K562 (cell line): ENCODE results near the gene INHBE. TPM values are rescaled to one million over a fixed set of nuclear protein-coding genes. Genes with fewer than 3 reads are reported as not detected.

Experiments used
- ATAC-seq: fragments of 200-7000 bp; cut with Tn5 transposase; 3 replicates; pipeline ENCODE4 v1.9.1; 2020; ENCODE audit warnings: moderate library complexity
- BruUV-seq: library from RNA; stranded (reverse); fragments of 400-500 nt; replicated peaks from 2 replicates; lab custom pipeline; 2021; lab: Mats Ljungman, UMichigan
- CTCF ChIA-PET: fragments of 300-600 bp; formaldehyde crosslinking; extraction: SDS; loops from one replicate; lab custom pipeline; 2021; ENCODE audit warnings: low intra/inter-chr PET ratio; lab: Yijun Ruan, JAX
- POLR2A ChIA-PET: fragments of 300-600, 350-650 bp; sonication (Branson Sonifier 250); formaldehyde crosslinking; extraction: SDS; loops from one replicate; lab custom pipeline; 2021; ENCODE audit warnings: antibody characterized with exemption, inconsistent platforms; lab: Yijun Ruan, JAX
- DNase-seq, 4 experiments: peaks; one replicate each; pipeline versions ENCODE4 v3.0.0 to v3.0.0-alpha.2; 2011 to 2018; ENCODE audit warnings: low spot score in 3 of 4, mixed read lengths in 3 of 4; ENCODE audit errors: extremely low read depth in 1 of 4
- FAIRE-seq: peaks from 2 replicates; lab custom pipeline; 2011; peaks lifted over from hg19 to GRCh38; lab: Jason Lieb, UNC
- H2AFZ ChIP-seq: 2 replicates; pipeline ENCODE4 v1.6.0; 2011; ENCODE audit warnings: low read depth, low read length, control low read depth, inconsistent platforms
- H3K27ac ChIP-seq: fragments of 200-600 bp; 3 replicates; pipeline ENCODE4 v1.8.0; 2011; ENCODE audit warnings: low read depth, mild to moderate bottlenecking, control low read depth, inconsistent platforms, low read length, moderate library complexity, mixed read lengths; ENCODE audit errors: extremely low read depth
- H3K27me3 ChIP-seq, 2 experiments: fragments of 300-600 bp in 1 of 2; 2 replicates in 1 of 2; 3 replicates in 1 of 2; pipeline versions ENCODE4 v1.6.0 to v1.8.0; 2011; ENCODE audit warnings: inconsistent platforms in 2 of 2, low read length in 2 of 2, mild to moderate bottlenecking in 1 of 2, mixed read lengths in 1 of 2, moderate library complexity in 1 of 2; ENCODE audit not compliant: control insufficient read depth in 2 of 2, insufficient read depth in 2 of 2
- H3K36me3 ChIP-seq: fragments of 300-600 bp; 3 replicates; pipeline ENCODE4 v1.8.0; 2011; ENCODE audit warnings: mild to moderate bottlenecking, low read length, inconsistent platforms; ENCODE audit not compliant: control insufficient read depth, insufficient read depth
- H3K4me1 ChIP-seq, 2 experiments: fragments of 200-600 bp in 1 of 2; replicated peaks in 1 of 2; 2 replicates in 1 of 2; 3 replicates in 1 of 2; pipeline versions ENCODE4 v1.5.1 to v1.8.0; 2011; ENCODE audit warnings: inconsistent platforms in 2 of 2, low read length in 2 of 2, mild to moderate bottlenecking in 1 of 2, mixed read lengths in 1 of 2, moderate library complexity in 1 of 2; ENCODE audit not compliant: control insufficient read depth in 2 of 2, insufficient read depth in 2 of 2
- H3K4me2 ChIP-seq: 2 replicates; pipeline ENCODE4 v1.6.1; 2011; ENCODE audit warnings: low read length, control low read depth, inconsistent platforms, mixed read lengths; ENCODE audit not compliant: insufficient read depth
- H3K4me3 ChIP-seq: fragments of 200-600 bp; sonication (generic), shearing (Covaris generic); 2 replicates; pipeline ENCODE4 v1.5.1; 2016; ENCODE audit warnings: control low read depth, inconsistent platforms
- H3K79me2 ChIP-seq: fragments of 200-600 bp; 3 replicates; pipeline ENCODE4 v1.8.0; 2011; ENCODE audit warnings: low read length, inconsistent platforms; ENCODE audit not compliant: control insufficient read depth, insufficient read depth
- H3K9ac ChIP-seq, 2 experiments: 2 replicates each; pipeline versions ENCODE4 v1.6.0 to v1.6.1; 2011; ENCODE audit warnings: low read depth in 2 of 2, low read length in 2 of 2, control low read depth in 1 of 2, inconsistent platforms in 1 of 2, mild to moderate bottlenecking in 1 of 2, mixed read lengths in 1 of 2; ENCODE audit not compliant: insufficient read depth in 1 of 2
- H3K9me1 ChIP-seq: one replicate; pipeline ENCODE4 v1.6.0; 2011; ENCODE audit warnings: inconsistent platforms, mild to moderate bottlenecking, low read length, moderate library complexity; ENCODE audit not compliant: control insufficient read depth, insufficient read depth
- H3K9me3 ChIP-seq: replicated peaks from 2 replicates; pipeline ENCODE4 v1.5.1; 2011; ENCODE audit warnings: low read depth, low read length, inconsistent platforms; ENCODE audit not compliant: control insufficient read depth, insufficient read depth
- H4K20me1 ChIP-seq: replicated peaks from 2 replicates; pipeline ENCODE4 v1.6.1; 2011; ENCODE audit warnings: low read length, inconsistent platforms, mixed read lengths; ENCODE audit not compliant: control insufficient read depth, insufficient read depth
- CREM ChIP-seq: IDR thresholded peaks from 2 replicates; pipeline ENCODE4 v1.6.1; 2014; ENCODE audit warnings: antibody characterized with exemption, low read depth
- CTBP1 ChIP-seq: fragments of 450-650 bp; IDR thresholded peaks from 2 replicates; pipeline ENCODE4 v1.6.1; 2016; ENCODE audit warnings: borderline replicate concordance
- DDX20 ChIP-seq: fragments of 450-650 bp; IDR thresholded peaks from 2 replicates; pipeline ENCODE4 v1.6.1; 2016; ENCODE audit warnings: missing genetic modification characterization, low read depth, mild to moderate bottlenecking, missing compliant biosample characterization, moderate library complexity
- ELF1 ChIP-seq: fragments of 200-800 bp; sonication (Bioruptor generic); IDR thresholded peaks from 2 replicates; pipeline ENCODE4 v1.6.1; 2016; ENCODE audit warnings: missing genetic modification characterization, missing compliant biosample characterization
- HINFP ChIP-seq: fragments of 450-650 bp; conservative IDR thresholded peaks from 2 replicates; pipeline ENCODE4 v1.6.1; 2016; ENCODE audit warnings: missing genetic modification characterization, low read depth, mild to moderate bottlenecking, control low read depth, missing compliant biosample characterization
- JUND ChIP-seq, 2 experiments: IDR thresholded peaks; 2 replicates in 1 of 2; 3 replicates in 1 of 2; pipeline ENCODE4 v1.6.1; 2011; ENCODE audit warnings: borderline replicate concordance in 2 of 2, low read depth in 2 of 2, low read length in 2 of 2, improper control_type of control experiment in 1 of 2, missing biosample characterization in 1 of 2, missing genetic modification characterization in 1 of 2, missing genetic modification reagents in 1 of 2
- NONO ChIP-seq, 2 experiments: fragments of 200-400 bp in 1 of 2; fragments of 450-650 bp in 1 of 2; formaldehyde crosslinking in 1 of 2; IDR thresholded peaks; 2 replicates each; pipeline ENCODE4 v1.6.1; 2017; ENCODE audit warnings: low read depth in 2 of 2, mild to moderate bottlenecking in 2 of 2, moderate library complexity in 2 of 2, low read length in 1 of 2
- POLR3G ChIP-seq: IDR thresholded peaks from 2 replicates; pipeline ENCODE4 v1.6.1; 2011; ENCODE audit not compliant: insufficient read length, insufficient replicate concordance; ENCODE audit errors: extremely low read depth
- PRMT5 ChIP-seq: sonication (generic); formaldehyde crosslinking; IDR thresholded peaks from 2 replicates; pipeline ENCODE4 v1.5.0; 2020; ENCODE audit warnings: missing genetic modification reagents
- RFX7 ChIP-seq: fragments of 250-450 bp; sonication (Bioruptor Pico); IDR thresholded peaks from 2 replicates; pipeline ENCODE4 v1.5.1; 2021; ENCODE audit warnings: mild to moderate bottlenecking
- TCFL5 ChIP-seq: fragments of 250-450 bp; sonication (Bioruptor Pico); conservative IDR thresholded peaks from 2 replicates; pipeline ENCODE4 v1.6.1; 2021; ENCODE audit warnings: mild to moderate bottlenecking, moderate library complexity, matching md5 sums
- XRCC3 ChIP-seq: fragments of 450-650 bp; IDR thresholded peaks from 2 replicates; pipeline ENCODE4 v1.6.1; 2017; ENCODE audit warnings: mild to moderate bottlenecking, moderate library complexity
- ZBTB1 ChIP-seq: sonication (generic); formaldehyde crosslinking; IDR thresholded peaks from 2 replicates; pipeline ENCODE4 v1.8.1; 2023; ENCODE audit warnings: missing genetic modification reagents, low read depth, mild to moderate bottlenecking, borderline replicate concordance
- ZBTB43 ChIP-seq: sonication (generic); formaldehyde crosslinking; IDR thresholded peaks from 2 replicates; pipeline ENCODE4 v1.8.0; 2023; ENCODE audit warnings: mild to moderate bottlenecking, missing genetic modification reagents
- ZNF512 ChIP-seq: IDR thresholded peaks from 2 replicates; pipeline ENCODE4 v1.6.1; 2016; ENCODE audit warnings: missing genetic modification characterization, missing compliant biosample characterization
- WGBS: fragments of 100-300 bp; shearing (Covaris generic); methylation state at CpG from one replicate; pipeline ENCODE4 v1.1.6; 2016; ENCODE audit warnings: low coverage, mixed read lengths; ENCODE audit not compliant: insufficient coverage; ENCODE audit errors: missing lambda C conversion rate; 5-methylcytosine and 5-hydroxymethylcytosine counted together
- in situ Hi-C: fragments of 300-500 bp; cut with MboI; formaldehyde crosslinking; loops from 4 replicates; pipeline ENCODE4 v1.15.0; 2018; ENCODE audit warnings: inconsistent platforms, mixed read lengths
- intact Hi-C: fragments of 100-400 bp; cut with micrococcal nuclease; formaldehyde crosslinking; loops from 2 replicates; pipeline ENCODE4 v1.14.2; 2022
- polyA plus RNA-seq, 8 experiments: library from polyadenylated mRNA; depleted of rRNA in 4 of 8; stranded (reverse) in 5 of 8; unstranded in 3 of 8; fragments of >200 nt; fragmentation: Nextera tagmentation in 2 of 8; fragmentation: Illumina TruSeq in 1 of 8; extraction: Ambion mirVana in 2 of 8; extraction: Trizol in 1 of 8; gene quantifications; 2 replicates each; pipeline versions ENCODE4 v1.2.1 to v1.2.3, GENCODE V29; 2011 to 2014; ENCODE audit warnings: inconsistent platforms in 1 of 8, missing spikeins in 1 of 8
- total RNA-seq, 7 experiments: library from RNA; depleted of rRNA in 6 of 7; stranded (reverse); fragments of >200 nt in 6 of 7; fragmentation: Illumina TruSeq in 2 of 7; extraction: Trizol in 2 of 7; gene quantifications; 2 replicates each; pipeline versions ENCODE4 v1.2.1 to v1.2.3, GENCODE V29; 2011 to 2021; ENCODE audit warnings: low replicate concordance in 1 of 7

INHBE gene
- total and polyA plus RNA-seq, 9 of the 15 experiments (the other 6 are each of a cell fraction or from before 2014, with no cell fraction given), result 0.94 to 9.9 (median 7.3) TPM

- Histone ChIP-seq H3K4me2 (no peak overlapping the region), H4K20me1 (no peaks in the 10 kb centered on the region), H2AFZ (no peak overlapping the region), H3K79me2 (no peaks in the 10 kb centered on the region), H3K4me1 (peaks cover 41 to 53% of the 10 kb centered on the region in 2 experiments), H3K4me3 (no peak overlapping the region), H3K27me3 (peaks cover 6 to 26% of the 10 kb centered on the region in 2 experiments; a peak in 4 of 5 replicates), H3K9me3 (no peaks in the 10 kb centered on the region), H3K9ac (no peak overlapping the region), H3K27ac (no peak overlapping the region), H3K36me3 (no peaks in the 10 kb centered on the region), H3K9me1 (no peaks in the 10 kb centered on the region)
- FAIRE-seq (no peak), ATAC-seq (no peak), DNase-seq (no peak)
- WGBS, result 35% methylated on average over 5 of the region's 5 CpGs
- BruUV-seq, result no TSS peak
- POLR2A ChIA-PET, result interaction anchor here (0.6 to 1.9 kb wide), 7 partner anchors 8 to 40 kb away, joined by 3 to 7 read pairs (median 4); partner anchors contain the start of gene INHBE
- CTCF ChIA-PET, result no interaction called here
- intact Hi-C loops (no loop called here), in situ Hi-C loops (no loop called here)
- no peak for TF ChIP-seq ELF1
- no peak for TF ChIP-seq PRMT5 (CRISPR knock-in tag)
- no peak for TF ChIP-seq DDX20
- TF ChIP-seq ZBTB1 (CRISPR knock-in tag), result no peak
- TF ChIP-seq NONO (IDR thresholded peaks at IDR 0.05; ENCODE audit: low read depth in 2 of 2, low read length in 1 of 2), result no peak
- no peak for TF ChIP-seq JUND (IDR thresholded peaks at IDR 0.05; ENCODE audit: borderline replicate concordance, low read depth, low read length)
- no peak for TF ChIP-seq JUND (tag; IDR thresholded peaks at IDR 0.05; ENCODE audit: borderline replicate concordance, low read depth, low read length)
- no peak for TF ChIP-seq POLR3G
- no peak for TF ChIP-seq ZBTB43 (CRISPR knock-in tag)
- TF ChIP-seq RFX7 (CRISPR knock-in tag), result no peak
- no peak for TF ChIP-seq CTBP1
- TF ChIP-seq TCFL5, result no peak
- TF ChIP-seq HINFP (tag), result no peak
- no peak for TF ChIP-seq ZNF512 (tag)
- no peak for TF ChIP-seq XRCC3
- TF ChIP-seq CREM, result no peak
Observed at GRCh38 chr12:57473886-57474285, 18.8 kb downstream of the INHBE start.
